Activated CD4-positive, alpha-beta T cell treated with anti-CD3 and anti-CD28 coated beads for 1 hour (primary cell): ENCODE measurements around the gene MNX1.

Source experiments
- DNase-seq: peaks from one replicate; pipeline ENCODE4 v3.0.0-alpha.2; 2020

The MNX1 gene

GRCh38 chr7:157010588-157011332, at the start of gene MNX1:
MNX1 (minus strand) TSS chr7:157010663; CDS start chr7:157010350, 313 bp downstream.
- no peak for DNase-seq

GRCh38 chr7:157059534-157059933, 49.1 kb upstream of the MNX1 start:
- DNase-seq = no peak

- no peak for DNase-seq
Measured at GRCh38 chr7:157058701-157059100, 48.2 kb upstream of the MNX1 start.

- no peak for DNase-seq
Measured at GRCh38 chr7:157058068-157058467, 47.6 kb upstream of the MNX1 start.

GRCh38 chr7:157056957-157057902, 46.8 kb upstream of the MNX1 start:
- no peak for DNase-seq

GRCh38 chr7:157056246-157056645, 45.8 kb upstream of the MNX1 start:
- no peak for DNase-seq

- DNase-seq = no peak
Measured at GRCh38 chr7:157054927-157055326, 44.5 kb upstream of the MNX1 start.

GRCh38 chr7:157053118-157053517, 42.7 kb upstream of the MNX1 start:
- no peak for DNase-seq

- no peak for DNase-seq
Measured at GRCh38 chr7:157047148-157047547, 36.7 kb upstream of the MNX1 start.

GRCh38 chr7:157046681-157047080, 36.2 kb upstream of the MNX1 start:
- no peak for DNase-seq

GRCh38 chr7:157044943-157045660, 34.6 kb upstream of the MNX1 start:
- DNase-seq = no peak

GRCh38 chr7:157044147-157044687, 33.8 kb upstream of the MNX1 start:
- DNase-seq = no peak

GRCh38 chr7:157043745-157044144, 33.3 kb upstream of the MNX1 start:
- DNase-seq = no peak

GRCh38 chr7:157041514-157042277, 31.2 kb upstream of the MNX1 start:
- DNase-seq = no peak

GRCh38 chr7:157041004-157041403, 30.5 kb upstream of the MNX1 start:
- DNase-seq = no peak

- DNase-seq = no peak
Measured at GRCh38 chr7:157037635-157038034, 27.2 kb upstream of the MNX1 start.

GRCh38 chr7:157037028-157037427, 26.6 kb upstream of the MNX1 start:
- no peak for DNase-seq

- DNase-seq = no peak
Measured at GRCh38 chr7:157035979-157036378, 25.5 kb upstream of the MNX1 start.

GRCh38 chr7:157035302-157035701, 24.8 kb upstream of the MNX1 start:
- no peak for DNase-seq

GRCh38 chr7:157033483-157034473, 23.3 kb upstream of the MNX1 start:
- DNase-seq = no peak
